ENCODE results near the gene ANKRD18A. TPM values are rescaled to one million over a fixed set of nuclear protein-coding genes. Genes with fewer than 3 reads are reported as not detected.

Gene ANKRD18A
- total and polyA plus RNA-seq, 2 of the 8 experiments (the other 6 are each of a cell fraction or from before 2014, with no cell fraction given): 0.68 to 4.0 TPM

- no peak overlapping the region for H3K14ac ChIP-seq (ENCODE audit: insufficient read length)
- no peak overlapping the region for H2BK5ac ChIP-seq (ENCODE audit: low read depth, low read length)
- WGBS, 2 experiments (ENCODE audit: extremely low coverage in 1 of 2, insufficient coverage in 1 of 2, insufficient read length in 1 of 2, insufficient replicate concordance in 2 of 2, low coverage in 1 of 2, low lambda C conversion rate in 2 of 2, missing lambda C conversion rate in 1 of 2): 3% methylated on average over 49 of the region's 67 CpGs; no CpG with 5 or more reads in 1 of the 2 experiments
- ChIA-PET CTCF (ENCODE audit: partially characterized antibody) (interaction anchor here (0.6 to 3.8 kb wide), 8 partner anchors 9 to 328 kb away, joined by 3 to 19 read pairs (median 3); no protein-coding TSS in a partner anchor), POLR2A (ENCODE audit: partially characterized antibody) (interaction anchor here (0.6 to 1.7 kb wide), 3 partner anchors 13 to 933 kb away, joined by 3 to 5 read pairs (median 3); no protein-coding TSS in a partner anchor)
- 0 out of 4 replicates have a peak, but pooled peaks cover 3 to 5% of the 10 kb centered on the region in 2 experiments for H3K9me3 ChIP-seq (ENCODE audit: insufficient read depth in 2 of 2, low read depth in 1 of 2, low read length in 1 of 2)
- DNase-seq (ENCODE audit: low read depth in 1 of 2, low spot score in 2 of 2): peak in 1 of 2 experiments; percentile 81
- H3K23ac ChIP-seq (ENCODE audit: insufficient read length): no peak overlapping the region
- no peak overlapping the region for H2BK20ac ChIP-seq (ENCODE audit: low read length)
- H3K27ac ChIP-seq (ENCODE audit: low read depth, low read length): no peak overlapping the region
- H3K4me1 ChIP-seq (replicated peaks in 1 of 4; ENCODE audit: control insufficient read depth in 3 of 4, insufficient read depth in 4 of 4, low read length in 3 of 4): peaks cover 0 to 4% (median 1%) of the 10 kb centered on the region in 4 experiments; a peak in 3 of 7 replicates
- H2AFZ ChIP-seq (ENCODE audit: low read length): peak overlapping the region; percentile 1; the same call in 1 of the 2 replicates
- H2BK12ac ChIP-seq (ENCODE audit: low read depth, low read length): 0 out of 2 replicates have a peak overlapping the region, but pooled peaks have one; percentile 68
- H3K23me2 ChIP-seq (ENCODE audit: low read depth, low read length): peaks cover 13% of the 10 kb centered on the region; the same call in 1 of the 2 replicates
- H3K27me3 ChIP-seq (replicated peaks in 1 of 4; ENCODE audit: control insufficient read depth in 3 of 4, extremely low read depth in 1 of 4, insufficient read depth in 3 of 4, low read length in 3 of 4): peaks cover 4 to 32% (median 23%) of the 10 kb centered on the region in 4 experiments
- H4K20me1 ChIP-seq (replicated peaks in 1 of 2; ENCODE audit: control insufficient read depth in 1 of 2, insufficient read depth in 2 of 2, low read length in 2 of 2): no peaks in the 10 kb centered on the region
- H2BK15ac ChIP-seq (ENCODE audit: low read length): no peak overlapping the region
- peak overlapping the region; percentile 86 to 95 for H3K4me2 ChIP-seq (ENCODE audit: insufficient read depth in 1 of 2, low read depth in 2 of 2, low read length in 2 of 2)
- H4K91ac ChIP-seq (replicated peaks; ENCODE audit: insufficient read length, low read length): no peak overlapping the region
- peak overlapping the region in 2 of 4 experiments; percentile 57 to 64; a peak in 1 of 7 replicates for H3K9ac ChIP-seq (replicated peaks in 1 of 4; ENCODE audit: extremely low read depth in 1 of 4, low read depth in 3 of 4, low read length in 3 of 4)
- no peak overlapping the region for H3K56ac ChIP-seq (replicated peaks; ENCODE audit: insufficient read length, low read depth, low read length)
- H2BK120ac ChIP-seq (replicated peaks; ENCODE audit: low read depth, low read length): no peak overlapping the region
- peak overlapping the region; percentile 55 to 75 (median 62) for H3K4me3 ChIP-seq (ENCODE audit: extremely low read depth in 1 of 4, insufficient read depth in 2 of 4, low read depth in 3 of 4, low read length in 4 of 4)
- peak overlapping the region; percentile 38; the same call in 1 of the 2 replicates for H3K18ac ChIP-seq (ENCODE audit: extremely low read depth, low read length)
- H4K5ac ChIP-seq (ENCODE audit: insufficient read length, low read depth, low read length): no peak overlapping the region
- no peak overlapping the region for H2AK5ac ChIP-seq (ENCODE audit: low read depth, low read length)
- no peak overlapping the region for H3K4ac ChIP-seq (replicated peaks; ENCODE audit: insufficient read length, low read depth, low read length)
- H4K8ac ChIP-seq (ENCODE audit: extremely low read depth, insufficient read depth, low read length): peak overlapping the region; percentile 35; the same call in 1 of the 2 replicates
- H3K79me1 ChIP-seq (ENCODE audit: low read depth, low read length): no peaks in the 10 kb centered on the region
- no peak for FAIRE-seq
- H3K36me3 ChIP-seq (ENCODE audit: control insufficient read depth in 2 of 4, insufficient read depth in 4 of 4, low read length in 3 of 4): peaks cover 0 to 3% (median 0%) of the 10 kb centered on the region in 4 experiments; a peak in 1 of 8 replicates
- no peaks in the 10 kb centered on the region for H3K79me2 ChIP-seq (ENCODE audit: control insufficient read depth in 1 of 2, insufficient read depth in 2 of 2, low read length in 2 of 2)
- TF ChIP-seq TBP (IDR thresholded peaks at IDR 0.05; ENCODE audit: low read depth, low read length): 0 out of 2 replicates have a peak, but pooled peaks have one; percentile 1
- TF ChIP-seq SAP30 (IDR thresholded peaks at IDR 0.05; ENCODE audit: insufficient read depth, insufficient replicate concordance, low read length): no peak
- peak; percentile 83; the same call in 1 of the 2 replicates for TF ChIP-seq SUZ12 (IDR thresholded peaks at IDR 0.05; ENCODE audit: low read length)
- TF ChIP-seq GTF2F1 (IDR thresholded peaks at IDR 0.05; ENCODE audit: borderline replicate concordance, low read depth, low read length): no peak
- 0 out of 2 replicates have a peak, but pooled peaks have one; percentile 56 for TF ChIP-seq CREB1 (IDR thresholded peaks at IDR 0.05)
- TF ChIP-seq KDM5A (IDR thresholded peaks at IDR 0.05; ENCODE audit: low read length): no peak
- 0 out of 2 replicates have a peak, but pooled peaks have one; percentile 9 for TF ChIP-seq E2F6 (IDR thresholded peaks at IDR 0.05)
- 0 out of 4 replicates have a peak, but pooled peaks of 1 of the 2 experiments have one; percentile 40 for TF ChIP-seq SIN3A (conservative IDR thresholded peaks at IDR 0.05 in 1 of 2, IDR thresholded peaks at IDR 0.05 in 1 of 2; ENCODE audit: low read depth in 1 of 2, low read length in 2 of 2)
- no peak for TF ChIP-seq BACH1 (IDR thresholded peaks at IDR 0.05; ENCODE audit: low read length)
Measured at GRCh38 chr9:38621434-38622287, 1.3 kb upstream of the ANKRD18A start.

All from H1 (cell line).